Smooth muscle cell (in vitro differentiated cells): ENCODE measurements around the gene OR7A10. TPM values are rescaled to one million over a fixed set of nuclear protein-coding genes. Genes with fewer than 3 reads are reported as not detected.
"Not testable (repeated sequence)": the region's sequence is repeated elsewhere in the genome, so short reads cannot be mapped to it uniquely, and the experiment has no call there.

Source experiments
- DNase-seq: peaks from one replicate; lab custom pipeline; 2025; ENCODE audit not compliant: unreplicated experiment; lab: John Stamatoyannopoulos, UW
- H2AFZ ChIP-seq: fragments of 200-600 bp; sonication (generic); 2 replicates; pipeline ENCODE4 v1.6.0; 2016; ENCODE audit warnings: antibody characterized with exemption, low read depth, mild to moderate bottlenecking
- H3F3A ChIP-seq: fragments of 200-600 bp; sonication (generic); 2 replicates; pipeline ENCODE4 v1.6.0; 2017; ENCODE audit warnings: antibody characterized with exemption, low read depth
- H3K27ac ChIP-seq: fragments of 200-600 bp; sonication (generic); 2 replicates; pipeline ENCODE4 v1.5.1; 2016; ENCODE audit warnings: low read depth, mild to moderate bottlenecking
- H3K27me3 ChIP-seq: fragments of 200-600 bp; sonication (generic); 2 replicates; pipeline ENCODE4 v1.6.1; 2016; ENCODE audit warnings: low read depth, mild to moderate bottlenecking
- H3K36me3 ChIP-seq: fragments of 200-600 bp; sonication (generic); 2 replicates; pipeline ENCODE4 v1.5.1; 2016; ENCODE audit warnings: low read depth
- H3K4me1 ChIP-seq: fragments of 200-600 bp; sonication (generic); 2 replicates; pipeline ENCODE4 v1.5.1; 2016; ENCODE audit warnings: low read depth
- H3K4me2 ChIP-seq: fragments of 200-600 bp; sonication (generic); 2 replicates; pipeline ENCODE4 v1.6.0; 2016; ENCODE audit warnings: mild to moderate bottlenecking
- H3K4me3 ChIP-seq: fragments of 200-600 bp; sonication (generic); 2 replicates; pipeline ENCODE4 v1.5.1; 2016; ENCODE audit warnings: mild to moderate bottlenecking
- H3K79me2 ChIP-seq: fragments of 200-600 bp; sonication (generic); 2 replicates; pipeline ENCODE4 v1.6.0; 2016; ENCODE audit warnings: low read depth, mild to moderate bottlenecking
- H3K9ac ChIP-seq: fragments of 200-600 bp; sonication (generic); 2 replicates; pipeline ENCODE4 v1.6.0; 2016; ENCODE audit warnings: low read depth
- H3K9me3 ChIP-seq: fragments of 200-600 bp; sonication (generic); replicated peaks from 2 replicates; pipeline ENCODE4 v1.5.1; 2016; ENCODE audit warnings: low read depth
- H4K20me1 ChIP-seq: fragments of 200-600 bp; sonication (generic); 2 replicates; pipeline ENCODE4 v1.6.0; 2016; ENCODE audit warnings: low read depth
- WGBS: methylation state at CpG from one replicate; pipeline ENCODE4 v1.1.7; 2016; ENCODE audit warnings: low lambda C conversion rate; 5-methylcytosine and 5-hydroxymethylcytosine counted together
- polyA plus RNA-seq: library from polyadenylated mRNA; unstranded; fragments of >200 nt; fragmentation: Nextera tagmentation; extraction: Ambion mirVana; gene quantifications from 2 replicates; pipeline ENCODE4 v1.2.1, GENCODE V29; 2016
- total RNA-seq: library from RNA; depleted of rRNA; stranded (reverse); fragments of >200 nt; gene quantifications from 2 replicates; pipeline ENCODE4 v1.2.3, GENCODE V29; 2014
- TF ChIP-seq, protein P1 (sequence below): fragments of 200-600 bp; sonication (generic); IDR thresholded peaks from 2 replicates; pipeline ENCODE4 v1.5.1; 2017; ENCODE audit warnings: borderline replicate concordance, mild to moderate bottlenecking, antibody characterized with exemption; ENCODE audit not compliant: insufficient read depth, poor library complexity, severe bottlenecking

Gene OR7A10
- total and polyA plus RNA-seq, 2 experiments from 2014 or later: not detected

DNA sequence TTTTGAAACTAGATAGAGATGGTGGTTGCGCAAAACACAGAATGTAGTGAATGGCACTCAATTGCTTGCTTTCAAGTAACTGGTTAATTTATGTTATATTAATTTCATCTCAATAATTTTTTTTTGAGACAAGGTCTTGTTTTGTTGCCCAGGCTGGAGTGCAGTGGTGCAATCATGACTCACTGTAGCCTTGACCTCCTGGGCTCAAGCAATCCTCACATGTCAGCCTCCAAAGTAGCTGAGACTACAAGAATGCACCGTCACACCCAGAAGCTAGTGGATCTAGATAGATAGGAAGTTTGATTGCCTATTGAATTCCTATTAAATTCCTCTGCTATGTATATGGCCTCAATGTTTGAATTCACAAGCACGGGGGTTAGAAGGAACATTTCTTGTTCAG lies 44.0 kb downstream of the OR7A10 start:
- DNase-seq: no peak
- 85% methylated on average over 3 of the region's 3 CpGs for WGBS
- H3K9me3 ChIP-seq: no peaks in the 10 kb centered on the region

DNA sequence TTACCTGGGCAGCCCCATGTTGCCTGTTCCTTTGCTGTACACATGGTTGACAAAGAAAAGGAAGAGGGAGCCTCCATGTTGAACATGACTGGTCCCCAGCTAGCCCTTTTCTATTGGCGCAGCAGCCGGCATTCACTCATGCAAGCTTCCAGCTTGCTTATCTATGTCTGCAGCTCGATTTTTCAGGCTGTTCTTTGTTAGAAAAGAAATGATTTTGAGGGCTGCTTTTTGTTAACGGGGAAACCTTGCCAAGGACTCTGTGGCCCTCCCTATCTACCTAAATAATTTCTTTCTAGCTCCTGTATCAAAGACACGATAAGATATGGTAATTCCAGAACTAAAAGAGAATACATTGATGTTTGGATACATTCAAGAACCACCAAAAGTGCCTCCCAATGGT lies 50.0 kb downstream of the OR7A10 start:
- no peaks in the 10 kb centered on the region for H3K4me1 ChIP-seq
- DNase-seq: no peak
- no peaks in the 10 kb centered on the region for H3K79me2 ChIP-seq
- no peak overlapping the region for H3K27ac ChIP-seq
- no peaks in the 10 kb centered on the region for H3K36me3 ChIP-seq
- H3K4me3 ChIP-seq: no peak overlapping the region
- no peaks in the 10 kb centered on the region for H3K9me3 ChIP-seq
- no peak overlapping the region for H2AFZ ChIP-seq
- H3K4me2 ChIP-seq: no peak overlapping the region
- 63% methylated on average over 5 of the region's 5 CpGs for WGBS
- no peaks in the 10 kb centered on the region for H3F3A ChIP-seq
- no peak overlapping the region for H3K9ac ChIP-seq
- H3K27me3 ChIP-seq: no peaks in the 10 kb centered on the region
- TF ChIP-seq, protein P1, sequence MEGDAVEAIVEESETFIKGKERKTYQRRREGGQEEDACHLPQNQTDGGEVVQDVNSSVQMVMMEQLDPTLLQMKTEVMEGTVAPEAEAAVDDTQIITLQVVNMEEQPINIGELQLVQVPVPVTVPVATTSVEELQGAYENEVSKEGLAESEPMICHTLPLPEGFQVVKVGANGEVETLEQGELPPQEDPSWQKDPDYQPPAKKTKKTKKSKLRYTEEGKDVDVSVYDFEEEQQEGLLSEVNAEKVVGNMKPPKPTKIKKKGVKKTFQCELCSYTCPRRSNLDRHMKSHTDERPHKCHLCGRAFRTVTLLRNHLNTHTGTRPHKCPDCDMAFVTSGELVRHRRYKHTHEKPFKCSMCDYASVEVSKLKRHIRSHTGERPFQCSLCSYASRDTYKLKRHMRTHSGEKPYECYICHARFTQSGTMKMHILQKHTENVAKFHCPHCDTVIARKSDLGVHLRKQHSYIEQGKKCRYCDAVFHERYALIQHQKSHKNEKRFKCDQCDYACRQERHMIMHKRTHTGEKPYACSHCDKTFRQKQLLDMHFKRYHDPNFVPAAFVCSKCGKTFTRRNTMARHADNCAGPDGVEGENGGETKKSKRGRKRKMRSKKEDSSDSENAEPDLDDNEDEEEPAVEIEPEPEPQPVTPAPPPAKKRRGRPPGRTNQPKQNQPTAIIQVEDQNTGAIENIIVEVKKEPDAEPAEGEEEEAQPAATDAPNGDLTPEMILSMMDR: no peak
- no peaks in the 10 kb centered on the region for H4K20me1 ChIP-seq

More for the DNA sequence above, 44.0 kb downstream of the OR7A10 start:
- H3K27ac ChIP-seq: no peak overlapping the region
- H3K36me3 ChIP-seq: no peaks in the 10 kb centered on the region
- TF ChIP-seq, protein P1: no peak
- H3F3A ChIP-seq: no peaks in the 10 kb centered on the region
- no peak overlapping the region for H2AFZ ChIP-seq
- no peaks in the 10 kb centered on the region for H4K20me1 ChIP-seq
- H3K9ac ChIP-seq: no peak overlapping the region
- H3K4me3 ChIP-seq: no peak overlapping the region
- H3K4me2 ChIP-seq: no peak overlapping the region
- no peaks in the 10 kb centered on the region for H3K4me1 ChIP-seq
- H3K27me3 ChIP-seq: no peaks in the 10 kb centered on the region
- no peaks in the 10 kb centered on the region for H3K79me2 ChIP-seq

- Histone ChIP-seq H2AFZ (no peak overlapping the region), H3K9me3 (no peaks in the 10 kb centered on the region), H3K27me3 (no peaks in the 10 kb centered on the region), H3K79me2 (no peaks in the 10 kb centered on the region), H4K20me1 (no peaks in the 10 kb centered on the region), H3K36me3 (no peaks in the 10 kb centered on the region), H3K4me3 (no peak overlapping the region), H3K4me1 (no peaks in the 10 kb centered on the region), H3F3A (no peaks in the 10 kb centered on the region), H3K9ac (no peak overlapping the region), H3K27ac (no peak overlapping the region), H3K4me2 (no peak overlapping the region)
- TF ChIP-seq, protein P1: no peak
- WGBS: 92% methylated on average over 11 of the region's 11 CpGs
- DNase-seq: no peak
Measured at GRCh38 chr19:14796021-14796420, 52.7 kb downstream of the OR7A10 start.

DNA sequence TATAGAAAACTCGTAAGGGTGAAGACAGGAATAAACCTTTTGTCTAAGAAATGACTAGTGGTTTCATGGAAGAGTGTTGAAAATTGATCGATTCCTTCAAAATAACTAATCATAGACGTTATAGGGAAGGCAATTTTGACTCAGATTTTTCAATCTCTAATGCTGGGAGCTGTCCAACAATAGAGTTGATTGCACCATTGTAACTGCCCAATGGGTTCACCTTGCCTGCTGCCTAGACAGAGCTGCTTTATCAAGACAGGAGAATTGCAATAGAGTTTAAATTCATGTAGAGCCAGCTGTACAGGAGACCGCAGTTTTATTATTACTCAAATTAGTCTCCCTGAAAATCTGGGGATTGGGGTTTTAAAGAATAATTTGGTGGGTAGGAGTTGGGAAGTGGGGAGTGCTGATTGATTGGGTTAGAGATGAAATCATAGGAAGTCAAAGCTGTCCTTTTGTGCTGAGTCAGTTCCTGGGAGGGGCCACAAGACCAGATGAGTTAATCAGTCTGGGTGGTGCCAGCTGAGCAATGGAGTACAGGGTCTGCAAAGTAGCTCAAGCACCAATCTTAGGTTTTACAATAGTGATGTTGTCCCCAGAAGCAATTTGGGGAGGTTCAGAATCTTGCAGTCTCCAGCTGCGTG lies 53.5 kb downstream of the OR7A10 start:
- Histone ChIP-seq H3K4me3 (no peak overlapping the region), H3K4me1 (no peaks in the 10 kb centered on the region), H3K4me2 (no peak overlapping the region), H2AFZ (no peak overlapping the region), H3K36me3 (no peaks in the 10 kb centered on the region), H3K9ac (no peak overlapping the region), H3K27me3 (no peaks in the 10 kb centered on the region), H4K20me1 (no peaks in the 10 kb centered on the region), H3K9me3 (no peaks in the 10 kb centered on the region), H3F3A (no peaks in the 10 kb centered on the region), H3K27ac (no peak overlapping the region), H3K79me2 (no peaks in the 10 kb centered on the region)
- TF ChIP-seq, protein P1: no peak
- DNase-seq: no peak
- 80% methylated on average over 5 of the region's 5 CpGs for WGBS

- H3K9me3 ChIP-seq, H3F3A ChIP-seq, H3K36me3 ChIP-seq, H4K20me1 ChIP-seq, H3K27ac ChIP-seq, H3K4me1 ChIP-seq, H3K4me3 ChIP-seq, H2AFZ ChIP-seq, H3K4me2 ChIP-seq, H3K79me2 ChIP-seq, DNase-seq, H3K9ac ChIP-seq, H3K27me3 ChIP-seq: not testable (repeated sequence)
- WGBS: 89% methylated on average over 6 of the region's 6 CpGs
Measured at GRCh38 chr19:14792250-14792649, 56.5 kb downstream of the OR7A10 start.
